H7 (cell line): ENCODE results near the gene ASCL3. TPM values are rescaled to one million over a fixed set of nuclear protein-coding genes. Genes with fewer than 3 reads are reported as not detected.
"Not testable (repeated sequence)": the region's sequence is repeated elsewhere in the genome, so short reads cannot be mapped to it uniquely, and the experiment has no call there.

Source experiments
- DNase-seq: peaks from one replicate; pipeline ENCODE4 v3.0.0; 2012
- H3K27me3 ChIP-seq: 2 replicates; pipeline ENCODE4 v1.6.0; 2011; ENCODE audit warnings: mild to moderate bottlenecking, low read length; ENCODE audit not compliant: control insufficient read depth, insufficient read depth
- H3K36me3 ChIP-seq: replicated peaks from 2 replicates; pipeline ENCODE4 v1.5.1; 2011; ENCODE audit warnings: low read length; ENCODE audit not compliant: control insufficient read depth, insufficient read depth
- H3K4me3 ChIP-seq: 2 replicates; pipeline ENCODE4 v1.5.1; 2011; ENCODE audit warnings: low read depth, mild to moderate bottlenecking, control low read depth, low read length, moderate library complexity; ENCODE audit not compliant: insufficient read depth
- total RNA-seq: library from RNA; depleted of rRNA; stranded (reverse); fragments of >200 nt; shearing (Covaris generic); gene quantifications from 2 replicates; pipeline ENCODE4 v1.2.3, GENCODE V29; 2014

Gene ASCL3
- total RNA-seq, 1 experiment from 2014 or later, result not detected

DNA sequence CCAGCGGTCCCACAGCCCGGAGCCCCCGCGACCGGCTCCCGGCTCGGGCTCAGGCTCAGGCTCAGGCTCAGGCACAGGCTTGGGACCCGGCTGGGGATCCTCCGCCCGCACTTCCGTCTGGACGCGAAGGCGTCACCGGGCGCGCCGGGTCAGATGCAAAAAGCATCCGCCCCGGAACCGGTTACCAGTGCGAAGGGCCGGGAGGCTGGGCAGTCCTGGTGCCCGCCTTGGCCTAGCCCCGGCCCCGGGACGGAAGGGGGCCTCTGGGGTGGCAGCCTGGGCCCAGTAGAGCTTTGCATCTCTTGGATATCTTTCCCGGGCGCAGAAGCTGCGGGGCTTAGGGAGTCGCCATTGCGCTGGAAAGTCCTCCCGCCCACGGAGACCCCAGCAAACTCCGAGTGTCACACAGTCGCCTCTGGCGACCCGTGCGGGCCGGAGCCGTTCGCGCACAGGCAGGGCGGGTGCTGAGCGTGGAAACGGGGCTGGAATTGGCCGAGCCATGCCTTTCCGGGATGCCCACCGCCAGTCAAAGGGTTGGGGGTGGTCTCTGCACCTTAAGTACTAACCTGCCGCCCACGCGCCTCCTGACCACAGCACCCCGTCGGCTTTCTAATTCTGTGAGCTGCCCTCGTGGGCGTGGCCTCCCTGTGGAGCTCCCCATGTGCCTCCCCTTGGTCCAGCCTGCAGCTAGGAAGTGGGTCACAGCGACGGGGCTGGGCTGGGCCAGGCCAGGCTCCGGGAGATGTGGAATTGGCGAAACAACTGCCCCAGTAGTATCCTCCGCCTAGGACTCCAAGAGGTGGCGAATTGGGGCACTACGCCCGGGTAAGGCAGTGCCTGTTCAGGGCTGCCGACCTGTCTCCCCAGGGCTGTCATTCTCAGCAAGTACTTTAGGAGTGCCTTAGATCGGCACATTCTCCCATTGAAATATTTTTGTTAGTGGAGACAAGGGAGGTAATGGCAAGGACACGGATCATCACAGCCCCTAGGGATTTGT is 21.8 kb upstream of the ASCL3 start, which contains the start of gene TMEM9B:
Gene TMEM9B, minus strand, starts transcription at position 119 of the 997 bp plus-strand sequence. CDS start 129 bp downstream, outside the sequence.
- Histone ChIP-seq H3K4me3 (peak within 1 kb of the TSS; percentile 93), H3K36me3 (no peaks in the 10 kb centered on the region; the same call in 1 of the 2 replicates), H3K27me3 (no peaks in the 10 kb centered on the region)
- peak; percentile 94 for DNase-seq

GRCh38 chr11:8963569-8964323 is 20.9 kb upstream of the ASCL3 start:
- Histone ChIP-seq H3K36me3 (no peaks in the 10 kb centered on the region), H3K4me3 (peak overlapping the region; percentile 93), H3K27me3 (no peaks in the 10 kb centered on the region)
- peak; percentile 94 for DNase-seq

GRCh38 chr11:8962841-8963240 is 20.0 kb upstream of the ASCL3 start:
- Histone ChIP-seq H3K27me3 (no peaks in the 10 kb centered on the region), H3K4me3 (no peak overlapping the region), H3K36me3 (no peaks in the 10 kb centered on the region)
- no peak for DNase-seq

DNA sequence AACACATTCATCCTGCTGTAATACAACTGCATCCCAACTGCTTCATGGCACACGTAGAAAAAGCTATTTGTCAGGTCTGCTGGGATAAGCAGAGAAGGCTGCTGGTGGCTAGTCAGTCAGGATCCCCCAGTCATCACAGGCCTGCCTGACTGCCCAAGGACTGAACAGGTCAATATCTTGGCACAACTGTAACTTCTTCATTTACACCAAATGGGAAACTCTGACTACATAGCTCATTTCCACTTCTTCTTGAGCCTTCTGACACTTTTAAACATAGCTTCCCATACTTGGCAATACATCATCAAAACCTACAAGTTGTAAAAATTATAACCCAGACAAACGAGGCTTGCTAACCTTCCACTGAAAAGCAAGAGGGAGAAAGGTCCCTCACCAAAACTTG is 18.6 kb upstream of the ASCL3 start:
- Histone ChIP-seq H3K27me3 (no peaks in the 10 kb centered on the region), H3K4me3 (no peak overlapping the region), H3K36me3 (no peaks in the 10 kb centered on the region)
- no peak for DNase-seq

DNA sequence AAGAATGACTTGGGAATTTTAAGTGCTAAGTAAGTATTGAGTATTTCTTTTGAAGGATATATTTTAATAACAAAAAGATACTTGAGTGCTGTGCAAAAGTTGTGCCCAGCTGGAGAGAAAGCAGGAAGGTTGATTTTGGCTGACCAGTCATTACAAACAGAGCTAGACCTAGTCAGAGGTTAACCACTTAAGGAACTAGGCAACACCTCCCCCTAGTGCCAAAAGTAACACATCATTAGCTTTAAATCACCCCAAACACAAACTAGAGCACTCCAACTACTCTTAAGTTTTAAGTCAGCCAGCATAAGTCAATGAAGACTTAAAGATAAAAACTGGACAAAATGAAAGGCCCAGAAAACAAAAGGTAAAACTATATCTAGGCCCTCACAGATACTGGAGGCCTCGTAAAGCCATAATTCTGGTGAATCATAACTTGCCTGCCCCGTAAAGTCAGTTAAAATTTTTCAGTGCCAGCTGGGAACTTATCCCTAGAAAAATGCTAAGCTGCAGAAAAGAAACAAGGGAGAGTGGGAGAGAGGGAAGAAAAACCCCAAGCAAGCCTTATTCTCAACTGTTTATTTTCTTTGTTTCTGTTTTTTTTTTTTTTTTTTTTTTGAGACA is 16.8 kb upstream of the ASCL3 start:
- no peak overlapping the region for H3K4me3 ChIP-seq
- H3K27me3 ChIP-seq, result no peaks in the 10 kb centered on the region
- H3K36me3 ChIP-seq, result no peaks in the 10 kb centered on the region
- peak; percentile 85 for DNase-seq

- H3K27me3 ChIP-seq, result no peaks in the 10 kb centered on the region
- H3K4me3 ChIP-seq, result no peak overlapping the region
- no peak for DNase-seq
- H3K36me3 ChIP-seq, result no peaks in the 10 kb centered on the region
Observed at GRCh38 chr11:8956860-8957259, 14.0 kb upstream of the ASCL3 start.

DNA sequence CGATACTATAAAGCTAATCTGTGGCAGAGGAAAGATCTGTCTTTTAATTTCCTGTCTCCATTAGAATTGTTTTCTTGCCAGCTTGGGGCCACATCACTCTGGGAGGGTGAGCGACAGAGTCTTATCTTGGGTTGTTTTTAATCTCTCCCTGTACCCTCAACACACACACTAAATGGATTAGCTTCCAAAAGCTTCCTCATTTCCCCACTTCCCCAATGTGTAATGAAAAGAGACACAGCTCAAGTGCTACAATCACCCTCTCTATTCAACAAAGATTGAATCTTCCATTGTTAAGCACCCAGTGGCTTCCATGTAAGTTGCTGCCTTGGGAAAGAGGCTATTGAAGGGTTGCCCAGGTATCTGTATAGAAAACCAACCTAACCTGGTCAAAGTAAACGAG is 6.1 kb upstream of the ASCL3 start:
- DNase-seq, result no peak
- H3K36me3 ChIP-seq, result no peaks in the 10 kb centered on the region
- H3K4me3 ChIP-seq, result no peak overlapping the region
- H3K27me3 ChIP-seq, result no peaks in the 10 kb centered on the region

GRCh38 chr11:8947230-8947943 is 4.6 kb upstream of the ASCL3 start:
- Histone ChIP-seq H3K36me3 (no peaks in the 10 kb centered on the region), H3K4me3 (no peak overlapping the region), H3K27me3 (no peaks in the 10 kb centered on the region)
- no peak for DNase-seq

DNA sequence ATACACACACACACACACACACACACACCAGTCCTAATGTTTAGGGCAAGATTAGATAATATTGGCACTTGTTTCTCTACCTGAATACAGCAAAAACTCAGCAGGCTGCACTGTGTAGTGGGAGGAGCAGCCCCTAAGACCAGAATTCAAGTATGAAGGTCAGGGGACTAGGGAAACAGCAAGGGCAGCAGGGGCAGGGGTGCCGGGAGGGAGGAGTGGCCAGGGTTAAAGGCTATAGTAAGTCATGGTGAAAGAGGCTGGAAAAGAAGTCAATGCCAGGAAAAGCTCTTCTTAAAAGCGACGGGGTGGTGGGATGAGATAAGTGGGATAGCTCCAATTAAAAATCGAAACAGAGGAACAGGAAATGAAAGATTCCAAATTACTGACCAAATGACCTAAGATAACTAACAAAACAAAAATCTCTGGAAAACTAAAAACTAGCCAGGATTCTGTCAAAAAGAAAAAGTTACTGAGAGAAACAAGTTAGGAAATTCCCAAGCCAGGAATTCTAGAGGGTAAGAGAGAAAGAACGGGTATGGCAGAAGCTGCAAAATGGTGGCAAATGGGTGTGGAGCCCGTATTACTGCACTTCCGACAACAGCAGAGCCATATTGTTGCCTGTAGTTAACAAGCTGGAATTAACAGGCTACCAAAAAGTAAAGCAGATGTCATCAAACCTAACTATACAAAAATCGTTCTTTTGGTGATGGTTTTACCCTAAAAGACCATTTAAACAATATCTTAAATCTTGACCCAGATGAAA is 1.3 kb downstream of the ASCL3 start:
- H3K36me3 ChIP-seq, result no peaks in the 10 kb centered on the region
- no peak for DNase-seq
- H3K4me3 ChIP-seq, result no peak overlapping the region
- H3K27me3 ChIP-seq, result no peaks in the 10 kb centered on the region

- Histone ChIP-seq H3K36me3 (no peaks in the 10 kb centered on the region), H3K27me3 (no peaks in the 10 kb centered on the region)
- DNase-seq, result no peak
Observed at GRCh38 chr11:8937659-8938058, 5.2 kb downstream of the ASCL3 start.

DNA sequence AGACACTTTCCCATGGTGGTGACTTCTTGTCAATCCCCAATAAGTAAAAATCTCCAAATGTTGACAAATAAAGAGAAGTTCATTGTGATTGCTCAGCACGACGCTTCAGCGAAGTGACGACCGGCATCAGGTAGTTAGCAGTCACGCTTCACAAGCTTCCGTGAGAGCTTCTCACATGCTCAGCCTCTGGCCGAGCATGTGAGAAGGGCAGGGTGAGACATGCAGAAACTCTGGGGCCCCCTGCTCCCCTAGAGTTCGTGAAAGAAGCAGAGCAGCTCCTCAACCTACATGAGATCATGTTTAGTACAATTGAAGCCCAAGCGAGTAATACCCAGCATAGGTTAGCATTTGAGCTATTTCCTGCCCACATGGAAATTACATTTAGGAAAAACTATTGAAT is 5.7 kb downstream of the ASCL3 start:
- H3K36me3 ChIP-seq, result no peaks in the 10 kb centered on the region
- H3K27me3 ChIP-seq, result no peaks in the 10 kb centered on the region
- DNase-seq, result no peak
- H3K4me3 ChIP-seq, result no peak overlapping the region

More at GRCh38 chr11:8937659-8938058, 5.2 kb downstream of the ASCL3 start:
- H3K4me3 ChIP-seq, result no peak overlapping the region

GRCh38 chr11:8935789-8936188 is 7.0 kb downstream of the ASCL3 start:
- DNase-seq, H3K36me3 ChIP-seq, H3K27me3 ChIP-seq, H3K4me3 ChIP-seq: not testable (repeated sequence)

DNA sequence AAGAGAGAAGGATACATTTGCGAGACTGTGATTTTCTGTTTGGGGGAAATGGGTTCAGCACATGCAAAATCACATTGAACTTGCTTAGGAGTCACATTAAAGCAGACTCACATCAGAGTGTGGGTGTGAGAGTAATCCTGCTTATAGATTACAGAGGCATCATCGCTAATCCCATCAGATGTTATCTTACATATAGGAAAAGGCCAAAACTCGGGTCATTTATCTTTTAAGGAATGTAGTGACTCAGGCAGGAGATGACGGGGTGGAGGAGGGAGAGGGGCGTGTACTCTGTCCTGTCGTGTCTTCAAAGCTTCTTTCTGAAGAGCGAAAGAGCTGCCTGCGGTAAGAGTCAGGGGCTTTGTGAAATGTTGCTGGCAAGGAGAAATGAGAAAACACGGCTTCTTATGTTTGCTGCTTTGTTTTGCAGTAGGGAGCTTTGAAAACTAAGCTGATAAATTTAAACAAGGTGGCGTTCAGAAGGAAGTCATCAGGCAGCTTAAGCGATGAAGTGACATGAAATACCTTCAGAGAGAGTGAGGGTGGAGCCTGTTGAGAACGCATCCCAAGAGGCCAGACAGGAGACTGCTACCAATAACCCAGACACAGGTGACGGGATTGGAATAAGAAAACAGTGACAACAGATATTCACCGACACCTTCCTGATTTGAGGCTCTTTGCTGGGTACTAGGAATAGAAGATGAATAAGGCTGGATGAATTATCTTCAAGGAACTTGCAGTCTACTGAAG is 7.9 kb downstream of the ASCL3 start:
- no peak overlapping the region for H3K4me3 ChIP-seq
- H3K36me3 ChIP-seq, result no peaks in the 10 kb centered on the region
- H3K27me3 ChIP-seq, result no peaks in the 10 kb centered on the region
- DNase-seq, result no peak
